Measurements from ENCODE around the gene GORAB. TPM values are rescaled to one million over a fixed set of nuclear protein-coding genes. Genes with fewer than 3 reads are reported as not detected.

The GORAB gene
- 10 to 100 TPM in 1 of 4 donors, 1 to 10 TPM in 3; 3.3 to 11.8 (median 5.7) TPM for total RNA-seq

GRCh38 chr1:170531758-170532657, at the start of gene GORAB:
TSS of gene GORAB (plus strand) at chr1:170532166. CDS start at chr1:170532224, 58 bp downstream.
- peak within 1 kb of the TSS; percentile 89 to 94 (median 94) for H3K27ac ChIP-seq
- H3K27me3 ChIP-seq: no peaks in the 10 kb centered on the region
- no peaks in the 10 kb centered on the region for H3K9me3 ChIP-seq
- no peaks in the 10 kb centered on the region for H3K36me3 ChIP-seq
- peak within 1 kb of the TSS; percentile 62 to 91 (median 72) for H3K4me3 ChIP-seq
- WGBS, 2 donors: 0 to 1% methylated on average over 35 to 36 of the region's 36 CpGs
- peak; percentile 52 for DNase-seq
- intact Hi-C loops (cut with DNase I): no loop called here
- peak in 2 of 4 donors; percentile 53 to 68 for TF ChIP-seq POLR2A (IDR thresholded peaks at IDR 0.05)
- TF ChIP-seq, protein P1, sequence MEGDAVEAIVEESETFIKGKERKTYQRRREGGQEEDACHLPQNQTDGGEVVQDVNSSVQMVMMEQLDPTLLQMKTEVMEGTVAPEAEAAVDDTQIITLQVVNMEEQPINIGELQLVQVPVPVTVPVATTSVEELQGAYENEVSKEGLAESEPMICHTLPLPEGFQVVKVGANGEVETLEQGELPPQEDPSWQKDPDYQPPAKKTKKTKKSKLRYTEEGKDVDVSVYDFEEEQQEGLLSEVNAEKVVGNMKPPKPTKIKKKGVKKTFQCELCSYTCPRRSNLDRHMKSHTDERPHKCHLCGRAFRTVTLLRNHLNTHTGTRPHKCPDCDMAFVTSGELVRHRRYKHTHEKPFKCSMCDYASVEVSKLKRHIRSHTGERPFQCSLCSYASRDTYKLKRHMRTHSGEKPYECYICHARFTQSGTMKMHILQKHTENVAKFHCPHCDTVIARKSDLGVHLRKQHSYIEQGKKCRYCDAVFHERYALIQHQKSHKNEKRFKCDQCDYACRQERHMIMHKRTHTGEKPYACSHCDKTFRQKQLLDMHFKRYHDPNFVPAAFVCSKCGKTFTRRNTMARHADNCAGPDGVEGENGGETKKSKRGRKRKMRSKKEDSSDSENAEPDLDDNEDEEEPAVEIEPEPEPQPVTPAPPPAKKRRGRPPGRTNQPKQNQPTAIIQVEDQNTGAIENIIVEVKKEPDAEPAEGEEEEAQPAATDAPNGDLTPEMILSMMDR (IDR thresholded peaks at IDR 0.05): no peak
- peaks cover 0 to 36% (median 18%) of the 10 kb centered on the region in 3 donors for H3K4me1 ChIP-seq

DNA sequence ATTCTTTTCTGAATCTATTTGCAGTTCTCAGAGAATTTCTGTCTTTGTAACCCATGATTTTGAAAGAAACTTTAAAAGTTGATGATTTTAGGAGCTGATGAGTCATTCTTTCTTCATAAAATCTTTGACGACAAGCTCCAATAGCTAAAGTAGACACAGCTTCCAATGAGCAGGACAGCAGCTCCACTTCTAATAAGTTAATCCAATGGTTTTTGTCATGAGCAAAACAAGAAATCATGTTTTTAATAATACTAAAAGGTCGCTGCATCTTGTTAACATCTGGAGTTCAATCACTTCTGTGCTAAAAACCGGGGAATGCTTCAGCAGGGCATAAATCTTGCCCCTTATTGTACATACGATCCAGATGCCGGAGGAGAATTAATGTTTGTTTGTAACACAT, 48.9 kb upstream of the GORAB start:
- Histone ChIP-seq H3K4me3 (no peak overlapping the region), H3K27ac (no peak overlapping the region), H3K27me3 (no peaks in the 10 kb centered on the region), H3K9me3 (no peaks in the 10 kb centered on the region), H3K36me3 (no peaks in the 10 kb centered on the region), H3K4me1 (no peaks in the 10 kb centered on the region)
- no peak for DNase-seq
- WGBS, 2 donors: 66 to 67% methylated on average over 5 of the region's 5 CpGs
- no peak for TF ChIP-seq POLR2A (IDR thresholded peaks at IDR 0.05)
- TF ChIP-seq, protein P1 (IDR thresholded peaks at IDR 0.05): no peak
- intact Hi-C loops (cut with DNase I): no loop called here

DNA sequence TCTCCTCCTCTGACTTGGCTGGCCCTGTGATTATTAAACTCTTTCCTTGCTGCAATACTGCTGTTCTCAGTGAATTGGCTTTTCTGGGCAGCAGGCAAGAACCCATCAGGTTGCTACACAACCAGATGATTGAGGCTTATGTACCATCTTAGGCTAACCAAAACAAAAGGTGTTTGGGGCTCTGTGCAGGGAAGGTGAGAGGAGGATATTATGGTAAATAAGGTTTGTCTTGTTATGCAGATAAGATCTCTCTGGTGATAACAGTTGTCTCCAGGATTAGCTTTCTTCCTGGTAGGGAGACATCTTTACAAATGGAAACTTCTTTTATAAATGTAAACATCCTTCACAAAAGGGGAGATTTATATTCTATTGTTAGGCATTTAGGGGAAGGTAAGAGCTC, 44.5 kb upstream of the GORAB start:
- TF ChIP-seq, protein P1 (IDR thresholded peaks at IDR 0.05): no peak
- TF ChIP-seq POLR2A (IDR thresholded peaks at IDR 0.05): no peak
- Histone ChIP-seq H3K9me3 (no peaks in the 10 kb centered on the region), H3K36me3 (no peaks in the 10 kb centered on the region), H3K4me1 (no peaks in the 10 kb centered on the region), H3K27ac (no peak overlapping the region), H3K4me3 (no peak overlapping the region), H3K27me3 (no peaks in the 10 kb centered on the region)
- intact Hi-C loops (cut with DNase I): no loop called here
- DNase-seq: no peak

GRCh38 chr1:170491291-170491690, 40.7 kb upstream of the GORAB start:
- Histone ChIP-seq H3K4me3 (no peak overlapping the region), H3K27ac (no peak overlapping the region), H3K36me3 (no peaks in the 10 kb centered on the region), H3K9me3 (no peaks in the 10 kb centered on the region), H3K27me3 (no peaks in the 10 kb centered on the region), H3K4me1 (no peaks in the 10 kb centered on the region)
- DNase-seq: no peak
- 52 to 54% methylated on average over 2 of the region's 2 CpGs for WGBS, 2 donors
- TF ChIP-seq, protein P1 (IDR thresholded peaks at IDR 0.05): no peak
- TF ChIP-seq POLR2A (IDR thresholded peaks at IDR 0.05): no peak
- intact Hi-C loops (cut with DNase I): no loop called here

- no peak for TF ChIP-seq POLR2A (IDR thresholded peaks at IDR 0.05)
- TF ChIP-seq, protein P1 (IDR thresholded peaks at IDR 0.05): no peak
- DNase-seq: no peak
- WGBS, 2 donors: 35 to 44% methylated on average over 3 of the region's 3 CpGs
- Histone ChIP-seq H3K9me3 (no peaks in the 10 kb centered on the region), H3K4me1 (no peaks in the 10 kb centered on the region), H3K4me3 (no peak overlapping the region), H3K36me3 (no peaks in the 10 kb centered on the region), H3K27me3 (no peaks in the 10 kb centered on the region), H3K27ac (no peak overlapping the region)
- intact Hi-C loops (cut with DNase I): no loop called here
Measured at GRCh38 chr1:170494369-170494768, 37.6 kb upstream of the GORAB start.

Data from esophagus squamous epithelium (tissue), 5 donors.